ENCODE results near the gene LGALS8. TPM values are rescaled to one million over a fixed set of nuclear protein-coding genes. Genes with fewer than 3 reads are reported as not detected.
A peak's percentile ranks its signal among the peaks of the same experiment; 100 is the strongest.
"Not testable (repeated sequence)": the region's sequence is repeated elsewhere in the genome, so short reads cannot be mapped to it uniquely, and the experiment has no call there.

LGALS8 gene
- total RNA-seq, 6 experiments from 2014 or later = 27.4 to 37.5 (median 35.0) TPM

DNA sequence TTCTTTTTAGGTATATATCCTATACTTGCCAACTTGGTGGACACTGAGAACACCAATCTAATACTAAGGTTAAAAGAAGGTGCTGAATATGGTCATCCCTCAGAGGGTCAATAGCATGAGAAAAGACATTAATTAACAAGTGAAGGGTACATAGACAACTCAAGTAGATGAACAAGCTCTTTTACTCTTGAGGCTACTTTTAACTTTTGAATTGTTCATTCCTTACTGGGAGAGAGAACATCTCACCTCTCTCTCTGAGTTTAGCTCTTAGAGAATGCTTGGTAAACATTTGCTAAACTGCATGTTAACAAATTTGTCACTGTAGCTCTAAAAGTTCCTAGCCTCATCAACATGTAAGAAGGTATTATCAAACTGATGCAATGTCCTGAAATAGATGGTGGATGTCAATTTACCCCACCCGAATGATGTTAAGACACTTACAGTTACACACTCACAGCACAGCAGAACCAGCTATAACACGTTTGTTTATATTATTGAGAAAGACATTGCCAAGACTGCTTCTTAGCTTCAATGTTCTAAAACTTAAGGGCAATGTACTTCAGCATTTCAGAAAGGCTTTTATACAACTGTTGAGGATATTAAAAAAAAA lies 44.6 kb downstream of the LGALS8 start:
- Mint-ChIP-seq H3K4me3 (no peak overlapping the region), H3K36me3 (ENCODE audit: low read depth) (peaks cover 26% of the 10 kb centered on the region), H3K9me3 (no peaks in the 10 kb centered on the region), H3K4me1 (ENCODE audit: low read depth) (no peaks in the 10 kb centered on the region), H3K27ac (no peak overlapping the region), H3K27me3 (ENCODE audit: insufficient read depth) (no peaks in the 10 kb centered on the region)
- no peak for DNase-seq
- TF ChIP-seq, protein P1, sequence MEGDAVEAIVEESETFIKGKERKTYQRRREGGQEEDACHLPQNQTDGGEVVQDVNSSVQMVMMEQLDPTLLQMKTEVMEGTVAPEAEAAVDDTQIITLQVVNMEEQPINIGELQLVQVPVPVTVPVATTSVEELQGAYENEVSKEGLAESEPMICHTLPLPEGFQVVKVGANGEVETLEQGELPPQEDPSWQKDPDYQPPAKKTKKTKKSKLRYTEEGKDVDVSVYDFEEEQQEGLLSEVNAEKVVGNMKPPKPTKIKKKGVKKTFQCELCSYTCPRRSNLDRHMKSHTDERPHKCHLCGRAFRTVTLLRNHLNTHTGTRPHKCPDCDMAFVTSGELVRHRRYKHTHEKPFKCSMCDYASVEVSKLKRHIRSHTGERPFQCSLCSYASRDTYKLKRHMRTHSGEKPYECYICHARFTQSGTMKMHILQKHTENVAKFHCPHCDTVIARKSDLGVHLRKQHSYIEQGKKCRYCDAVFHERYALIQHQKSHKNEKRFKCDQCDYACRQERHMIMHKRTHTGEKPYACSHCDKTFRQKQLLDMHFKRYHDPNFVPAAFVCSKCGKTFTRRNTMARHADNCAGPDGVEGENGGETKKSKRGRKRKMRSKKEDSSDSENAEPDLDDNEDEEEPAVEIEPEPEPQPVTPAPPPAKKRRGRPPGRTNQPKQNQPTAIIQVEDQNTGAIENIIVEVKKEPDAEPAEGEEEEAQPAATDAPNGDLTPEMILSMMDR (IDR thresholded peaks at IDR 0.05) = no peak

DNA sequence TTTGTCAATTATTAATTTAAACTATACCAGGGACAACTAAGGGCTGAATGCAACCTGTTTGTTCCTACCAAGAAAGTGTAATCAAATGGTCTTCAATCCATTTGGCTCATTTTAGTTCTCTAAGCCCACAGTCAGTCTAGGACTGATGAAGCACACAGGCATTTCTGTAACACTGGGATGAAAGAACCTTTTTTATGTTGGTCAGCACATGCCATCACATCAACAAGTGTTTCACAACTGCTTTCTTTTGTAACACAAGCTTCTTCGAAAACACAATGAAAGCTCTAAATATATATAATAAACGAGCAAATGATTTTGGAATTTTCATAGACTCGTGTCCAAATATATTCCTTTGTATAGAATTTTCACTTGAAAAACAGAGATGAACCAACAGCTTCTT lies 51.7 kb downstream of the LGALS8 start:
- no peaks in the 10 kb centered on the region for H3K9me3 Mint-ChIP-seq
- H3K36me3 Mint-ChIP-seq (ENCODE audit: low read depth) = peaks cover 35% of the 10 kb centered on the region
- peaks cover 19% of the 10 kb centered on the region for H3K4me1 Mint-ChIP-seq (ENCODE audit: low read depth)
- no peaks in the 10 kb centered on the region for H3K27me3 Mint-ChIP-seq (ENCODE audit: insufficient read depth)
- H3K4me3 Mint-ChIP-seq = no peak overlapping the region
- TF ChIP-seq, protein P1 (IDR thresholded peaks at IDR 0.05) = no peak
- peak overlapping the region; percentile 56 for H3K27ac Mint-ChIP-seq
- DNase-seq = peak; percentile 15

DNA sequence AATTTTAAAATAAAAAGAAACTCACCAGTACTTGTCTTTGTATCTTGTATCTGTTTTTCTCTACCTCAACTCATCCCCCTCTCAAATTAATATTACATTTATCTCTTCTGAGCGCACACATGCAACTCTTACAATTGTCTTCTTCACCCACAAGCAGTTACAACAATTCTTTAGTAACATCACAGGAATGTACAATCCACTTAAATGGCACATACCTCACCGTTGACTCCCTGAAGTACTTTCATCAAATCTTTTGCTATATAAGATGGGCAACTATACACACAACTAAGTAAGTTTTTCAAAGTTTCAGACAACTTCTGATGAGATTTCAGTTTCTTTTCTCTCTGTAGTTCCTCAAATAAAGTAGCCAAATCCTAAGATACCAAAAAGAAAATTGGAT lies 52.2 kb downstream of the LGALS8 start:
- Mint-ChIP-seq H3K36me3 (ENCODE audit: low read depth) (peaks cover 36% of the 10 kb centered on the region), H3K4me1 (ENCODE audit: low read depth) (peaks cover 19% of the 10 kb centered on the region), H3K27me3 (ENCODE audit: insufficient read depth) (no peaks in the 10 kb centered on the region), H3K9me3 (no peaks in the 10 kb centered on the region), H3K4me3 (no peak overlapping the region), H3K27ac (peak overlapping the region; percentile 36)
- DNase-seq = peak; percentile 54
- TF ChIP-seq, protein P1 (IDR thresholded peaks at IDR 0.05) = no peak

DNA sequence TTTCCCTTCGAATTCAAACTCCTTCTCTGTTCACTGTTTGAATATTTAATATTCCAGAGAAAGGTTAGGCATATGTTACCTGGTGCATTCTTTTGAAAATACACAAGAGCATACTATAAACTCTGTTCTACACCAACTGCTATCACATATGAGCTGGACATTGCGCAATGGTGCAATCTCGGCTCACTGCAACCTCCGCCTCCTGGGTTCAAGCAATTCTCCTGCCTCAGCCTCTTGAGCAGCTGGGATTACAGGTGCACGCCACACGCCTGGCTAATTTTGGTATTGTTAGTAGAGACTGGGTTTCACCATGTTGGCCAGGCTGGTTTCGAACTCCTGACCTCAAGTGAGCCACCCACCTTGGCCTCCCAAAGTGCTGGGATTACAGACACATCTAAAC lies 53.3 kb downstream of the LGALS8 start:
- not testable (repeated sequence) for H3K9me3 Mint-ChIP-seq; H3K27ac Mint-ChIP-seq; H3K4me3 Mint-ChIP-seq; DNase-seq; H3K27me3 Mint-ChIP-seq (ENCODE audit: insufficient read depth)
- Mint-ChIP-seq H3K36me3 (ENCODE audit: low read depth) (peaks cover 44% of the 10 kb centered on the region), H3K4me1 (ENCODE audit: low read depth) (peaks cover 19% of the 10 kb centered on the region)

DNA sequence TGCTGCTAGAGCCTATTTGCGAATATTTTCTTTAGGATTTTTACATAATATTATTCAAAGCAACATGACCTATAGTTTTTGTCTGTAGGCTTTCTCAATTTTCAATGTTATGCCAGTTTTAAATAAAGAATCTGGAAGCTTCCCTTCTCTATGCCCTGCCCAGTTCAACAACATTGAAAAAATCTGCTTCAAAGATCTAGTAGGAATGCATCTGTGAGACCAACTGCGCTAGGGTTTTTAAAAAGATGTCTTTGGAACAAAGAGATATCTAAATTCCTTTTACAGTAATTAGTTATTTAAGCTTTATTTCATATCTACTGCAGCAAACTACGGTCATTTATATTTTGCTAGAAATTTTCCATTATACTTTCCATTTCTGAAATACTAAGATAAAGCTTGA lies 54.9 kb downstream of the LGALS8 start:
- TF ChIP-seq, protein P1 (IDR thresholded peaks at IDR 0.05) = no peak
- DNase-seq = no peak
- no peak overlapping the region for H3K27ac Mint-ChIP-seq
- no peak overlapping the region for H3K4me3 Mint-ChIP-seq
- H3K36me3 Mint-ChIP-seq (ENCODE audit: low read depth) = peaks cover 35% of the 10 kb centered on the region
- H3K27me3 Mint-ChIP-seq (ENCODE audit: insufficient read depth) = no peaks in the 10 kb centered on the region
- H3K4me1 Mint-ChIP-seq (ENCODE audit: low read depth) = peaks cover 19% of the 10 kb centered on the region
- no peaks in the 10 kb centered on the region for H3K9me3 Mint-ChIP-seq

DNA sequence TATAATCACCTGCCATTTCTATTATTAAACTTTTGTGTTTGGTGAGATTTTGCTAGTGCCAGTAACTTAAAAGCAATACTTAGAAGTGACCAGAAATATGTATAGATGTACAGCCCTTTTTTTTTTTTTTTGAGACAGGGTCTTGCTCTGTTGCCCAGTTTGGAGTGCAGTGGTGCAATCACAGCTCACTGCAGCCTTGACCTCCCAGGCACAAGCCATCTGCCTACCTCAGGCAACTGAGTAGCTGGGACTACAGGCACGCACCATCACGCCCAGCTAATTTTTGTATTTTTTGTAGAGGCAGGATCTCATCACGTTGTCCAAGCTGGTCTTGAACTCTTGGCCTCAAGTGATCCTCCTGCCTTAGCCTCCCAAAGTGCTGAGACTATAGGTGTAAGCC lies 56.6 kb downstream of the LGALS8 start:
- H3K4me3 Mint-ChIP-seq; DNase-seq; H3K27me3 Mint-ChIP-seq (ENCODE audit: insufficient read depth); H3K9me3 Mint-ChIP-seq; H3K27ac Mint-ChIP-seq: not testable (repeated sequence)
- H3K36me3 Mint-ChIP-seq (ENCODE audit: low read depth) = peaks cover 44% of the 10 kb centered on the region
- peaks cover 16% of the 10 kb centered on the region for H3K4me1 Mint-ChIP-seq (ENCODE audit: low read depth)

DNA sequence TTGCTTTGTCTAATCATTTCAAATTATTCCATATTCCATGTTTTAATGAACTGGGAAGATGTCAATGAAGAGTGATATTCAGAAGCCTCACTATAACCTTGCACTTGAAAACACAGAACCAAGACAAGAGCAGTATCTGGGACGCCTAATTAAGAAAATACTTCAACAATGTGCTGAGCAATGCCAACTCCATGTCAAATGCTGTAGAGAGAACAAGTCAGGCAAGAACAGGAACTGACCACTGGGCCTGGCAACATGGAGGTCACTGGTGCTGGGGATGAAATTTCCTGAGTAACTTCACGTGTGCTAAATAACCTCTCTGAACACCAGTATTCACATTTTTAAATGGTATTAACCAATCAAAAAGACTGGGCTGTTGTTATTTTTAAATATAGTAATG lies 57.7 kb downstream of the LGALS8 start:
- no peaks in the 10 kb centered on the region for H3K27me3 Mint-ChIP-seq (ENCODE audit: insufficient read depth)
- TF ChIP-seq, protein P1 (IDR thresholded peaks at IDR 0.05) = no peak
- no peak overlapping the region for H3K4me3 Mint-ChIP-seq
- no peak overlapping the region for H3K27ac Mint-ChIP-seq
- peaks cover 4% of the 10 kb centered on the region for H3K4me1 Mint-ChIP-seq (ENCODE audit: low read depth)
- DNase-seq = no peak
- no peaks in the 10 kb centered on the region for H3K9me3 Mint-ChIP-seq
- H3K36me3 Mint-ChIP-seq (ENCODE audit: low read depth) = peaks cover 48% of the 10 kb centered on the region

Data from HFFc6 (cell line).